Heart left ventricle (tissue), 13 donors: ENCODE measurements around the gene CCSER2.

Experiments used
- CTCF ChIP-seq, 12 donors: fragments of 200-600 bp; sonication (generic) in 4 of 12; IDR thresholded peaks; one replicate each; pipeline versions ENCODE4 v1.5.0 to v1.8.0; 2018 to 2022; ENCODE audit warnings: antibody characterized with exemption in 12 of 12, mild to moderate bottlenecking in 5 of 12
- POLR2A ChIP-seq, 2 donors: fragments of 450-650 bp; IDR thresholded peaks; one replicate each; pipeline ENCODE4 v1.6.1; 2017; ENCODE audit warnings: antibody characterized with exemption in 2 of 2, mild to moderate bottlenecking in 2 of 2, moderate library complexity in 2 of 2
- donor health status: ischemic (EF 13 %, LVEDD 7.1; RV severe dilation, severe dysfunction).
- donor health status: DM: no; HTN: yes; CAD: no.
- donor health status: DM: no; HTN: no; CAD: no.
- donor health status: ischemic (EF 25% LVEDD 6.9; RV normal size, moderate dysfunction).
- donor health status: ischemic (EF 25% LVEDD 5.7; RV mildly dilated, moderate dysfunction).
- donor health status: ischemic (EF 35%, LVEDD 5.7; RV mildly dilated, moderate dysfunction).
- donor health status: nonischemic (EF 11% LVEDD 7.7; RV severe dilation, severe dysfunction).
- donor health status: DM: yes; HTN: yes; CAD: no.
- donor health status: PGD.
- donor health status: ischemic (EF 29% LVEDD 5.4; RV normal size, mild dysfunction).
- donor health status: nonischemic (EF 23%, LVEDD 6.1; RV moderate dilation, normal function).

GRCh38 chr10:84329196-84329611 lies 815 bp downstream of the CCSER2 start:
- TF ChIP-seq CTCF (IDR thresholded peaks at IDR 0.05) (no peak), POLR2A (IDR thresholded peaks at IDR 0.05) (no peak)
